GM12865 (cell line): ENCODE results near the gene CHID1.

Source experiments
- DNase-seq: peaks from one replicate; pipeline ENCODE4 v3.0.0; 2010; ENCODE audit warnings: low read depth
- H3K4me3 ChIP-seq: 2 replicates; pipeline ENCODE4 v1.5.1; 2011; ENCODE audit warnings: mild to moderate bottlenecking, low read depth, low read length, control low read depth
- CTCF ChIP-seq: IDR thresholded peaks from 2 replicates; pipeline ENCODE4 v1.5.1; 2011; ENCODE audit warnings: low read length, control low read depth, low read depth, inconsistent platforms; ENCODE audit not compliant: insufficient read depth; ENCODE audit errors: missing control alignments

Gene CHID1

GRCh38 chr11:883527-883926 lies 27.1 kb downstream of the CHID1 start:
- no peak for TF ChIP-seq CTCF

GRCh38 chr11:882596-882995 lies 28.0 kb downstream of the CHID1 start:
- no peak for DNase-seq
- no peak overlapping the region for H3K4me3 ChIP-seq
- no peak for TF ChIP-seq CTCF

More at GRCh38 chr11:883527-883926, 27.1 kb downstream of the CHID1 start:
- no peak overlapping the region for H3K4me3 ChIP-seq
- DNase-seq: no peak

- H3K4me3 ChIP-seq: no peak overlapping the region
- no peak for DNase-seq
- no peak for TF ChIP-seq CTCF
Observed at GRCh38 chr11:880447-880846, 30.2 kb downstream of the CHID1 start.

- no peak for TF ChIP-seq CTCF
- peak; percentile 31 for DNase-seq
- H3K4me3 ChIP-seq: no peak overlapping the region
Observed at GRCh38 chr11:877565-877964, 33.0 kb downstream of the CHID1 start.

- TF ChIP-seq CTCF: no peak
- H3K4me3 ChIP-seq: no peak overlapping the region
- no peak for DNase-seq
Observed at GRCh38 chr11:876545-876944, 34.1 kb downstream of the CHID1 start.

GRCh38 chr11:875769-876301 lies 34.8 kb downstream of the CHID1 start:
- H3K4me3 ChIP-seq: no peak overlapping the region
- no peak for DNase-seq
- TF ChIP-seq CTCF: no peak

GRCh38 chr11:875203-875602 lies 35.4 kb downstream of the CHID1 start:
- TF ChIP-seq CTCF: no peak

More at GRCh38 chr11:875203-875602, 35.4 kb downstream of the CHID1 start:
- no peak for DNase-seq
- H3K4me3 ChIP-seq: no peak overlapping the region
